Measurements from ENCODE around the gene SLA2.
"Not testable (repeated sequence)": the region's sequence is repeated elsewhere in the genome, so short reads cannot be mapped to it uniquely, and the experiment has no call there.

SLA2 gene

DNA sequence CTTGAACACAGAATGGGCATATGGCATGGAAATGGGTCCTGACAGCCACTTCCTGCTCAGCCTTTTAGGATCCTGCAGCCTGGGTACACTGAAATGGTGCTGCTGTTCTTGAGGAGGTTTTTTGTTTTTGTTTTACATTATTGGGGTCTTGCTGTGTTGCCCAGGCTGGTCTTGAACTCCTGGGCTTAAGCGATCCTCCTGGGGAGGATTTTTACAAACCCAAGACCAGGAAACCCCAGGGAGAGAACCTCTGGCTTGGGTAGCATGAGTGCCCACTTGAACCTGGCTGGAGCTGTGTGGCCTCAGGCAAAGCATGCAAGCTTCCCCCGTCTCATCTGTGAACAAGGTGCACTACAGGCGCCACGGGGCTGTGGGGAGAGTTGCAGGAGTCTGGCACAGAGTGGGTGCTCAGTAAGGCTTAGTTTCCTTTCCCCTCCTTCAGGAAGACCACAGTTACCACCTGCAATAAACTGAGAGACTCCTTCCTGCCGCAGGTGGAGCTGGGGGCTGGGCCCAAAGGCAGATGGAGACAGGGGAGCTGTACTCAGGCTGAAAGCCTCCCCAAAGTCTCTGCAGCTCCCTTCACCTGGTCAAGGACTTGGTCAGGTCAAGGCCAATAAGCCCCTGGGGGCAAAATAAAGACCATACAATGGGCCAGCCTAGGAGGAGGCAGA lies 1.8 kb downstream of the SLA2 start:
- no peak for DNase-seq

DNA sequence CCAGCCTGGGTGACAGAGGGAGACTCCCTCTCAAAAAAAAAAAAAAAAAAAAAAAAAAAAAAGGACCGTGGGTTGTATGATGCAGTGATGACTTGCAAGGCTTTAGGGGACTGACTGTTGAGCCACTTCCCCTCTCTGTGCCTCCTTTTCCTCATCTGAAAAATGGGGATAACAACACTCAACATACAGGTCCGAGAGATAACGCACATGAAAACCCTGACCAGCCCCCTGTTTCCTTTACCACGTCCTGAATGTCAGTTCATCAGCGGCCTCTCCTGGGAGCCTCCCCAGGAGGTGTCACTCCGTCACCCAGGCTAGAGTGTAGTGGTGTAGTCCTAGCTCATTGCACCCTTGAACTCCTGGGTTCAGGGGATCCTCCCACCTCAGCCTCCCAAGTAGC lies 3.9 kb downstream of the SLA2 start:
- DNase-seq, result no peak

DNA sequence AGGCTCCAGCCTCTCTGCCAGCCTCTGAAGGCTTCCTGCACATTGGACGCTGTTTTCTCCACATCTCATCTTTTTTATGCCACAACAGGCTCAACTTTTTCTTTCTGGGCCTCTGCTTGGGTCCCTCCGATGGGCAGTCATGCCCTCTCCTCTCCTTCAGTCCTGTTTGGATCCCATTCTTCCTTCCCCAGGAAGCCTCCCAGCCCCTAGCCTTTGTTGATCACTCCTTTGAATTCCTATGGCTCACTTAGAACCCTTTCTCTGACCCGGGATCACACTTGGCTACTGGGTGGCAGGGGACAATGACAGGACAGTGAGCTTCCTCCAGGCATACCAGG lies 4.5 kb downstream of the SLA2 start:
- no peak for DNase-seq

DNA sequence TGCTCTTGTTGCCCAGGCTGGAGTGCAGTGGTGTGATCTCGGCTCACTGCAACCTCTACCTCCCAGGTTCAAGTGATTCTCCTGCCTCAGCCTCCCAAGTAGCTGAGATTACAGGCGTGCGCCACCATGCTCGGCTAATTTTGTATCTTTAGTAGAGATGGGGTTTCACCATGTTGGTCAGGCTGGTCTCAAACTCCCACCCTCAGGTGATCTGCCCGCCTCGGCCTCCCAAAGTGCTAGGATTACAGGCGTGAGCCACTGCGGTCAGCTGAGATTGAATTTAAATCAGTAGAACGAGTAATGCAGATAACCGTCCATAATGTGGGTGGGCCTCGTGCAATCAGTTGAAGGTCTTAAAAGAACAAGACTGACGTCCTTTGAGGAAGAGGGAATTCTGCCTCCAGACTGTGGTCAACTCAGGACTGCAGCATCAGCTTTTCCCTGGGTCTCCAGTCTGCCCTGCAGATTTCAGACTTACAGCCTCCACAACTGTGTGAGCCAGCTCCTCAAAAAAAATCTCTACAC lies 7.1 kb downstream of the SLA2 start:
- DNase-seq, result not testable (repeated sequence)

DNA sequence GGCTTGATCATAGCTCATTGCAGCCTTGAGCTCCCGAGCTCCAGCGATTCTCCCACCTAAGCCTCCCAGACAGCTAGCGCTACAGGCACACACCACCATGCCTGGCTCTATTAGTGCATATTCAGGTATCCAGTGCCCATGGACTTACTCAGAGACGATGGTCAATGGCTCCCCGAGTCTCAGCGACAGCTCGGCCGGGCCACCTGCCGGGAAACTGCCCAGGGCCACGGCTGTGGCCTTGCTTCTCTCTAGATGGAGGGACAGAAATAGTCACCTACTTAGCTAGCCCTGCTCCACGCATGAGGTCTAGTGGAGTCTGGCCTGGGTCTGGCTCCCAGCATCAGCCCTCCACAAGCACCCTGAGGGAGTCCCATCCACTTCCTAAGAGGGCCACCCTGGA lies 11.7 kb downstream of the SLA2 start:
- no peak for DNase-seq

DNA sequence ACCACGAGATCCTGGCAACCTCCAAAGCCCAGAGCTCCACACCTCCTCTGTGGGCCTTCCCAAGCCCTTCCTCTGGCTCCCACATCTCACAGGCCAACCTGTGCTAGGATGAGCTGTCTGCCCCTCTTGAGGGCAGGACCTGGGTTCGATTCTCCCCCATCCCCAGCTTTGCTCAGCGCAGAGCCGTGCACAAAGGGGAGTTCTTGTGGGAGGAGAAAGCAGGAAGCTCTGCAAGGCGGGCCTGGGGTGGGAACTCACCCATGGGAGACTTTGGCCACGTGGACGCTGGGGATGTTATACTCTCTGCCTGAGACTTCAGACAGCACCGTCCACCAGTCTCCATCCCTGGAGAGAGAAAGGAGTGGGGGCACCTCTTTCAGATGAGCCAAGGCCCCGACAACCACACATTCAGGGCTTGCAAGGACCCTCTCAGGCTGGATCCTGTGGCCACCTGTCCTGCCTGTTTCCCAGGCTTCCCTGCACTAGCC lies 12.7 kb downstream of the SLA2 start:
- DNase-seq, result no peak

DNA sequence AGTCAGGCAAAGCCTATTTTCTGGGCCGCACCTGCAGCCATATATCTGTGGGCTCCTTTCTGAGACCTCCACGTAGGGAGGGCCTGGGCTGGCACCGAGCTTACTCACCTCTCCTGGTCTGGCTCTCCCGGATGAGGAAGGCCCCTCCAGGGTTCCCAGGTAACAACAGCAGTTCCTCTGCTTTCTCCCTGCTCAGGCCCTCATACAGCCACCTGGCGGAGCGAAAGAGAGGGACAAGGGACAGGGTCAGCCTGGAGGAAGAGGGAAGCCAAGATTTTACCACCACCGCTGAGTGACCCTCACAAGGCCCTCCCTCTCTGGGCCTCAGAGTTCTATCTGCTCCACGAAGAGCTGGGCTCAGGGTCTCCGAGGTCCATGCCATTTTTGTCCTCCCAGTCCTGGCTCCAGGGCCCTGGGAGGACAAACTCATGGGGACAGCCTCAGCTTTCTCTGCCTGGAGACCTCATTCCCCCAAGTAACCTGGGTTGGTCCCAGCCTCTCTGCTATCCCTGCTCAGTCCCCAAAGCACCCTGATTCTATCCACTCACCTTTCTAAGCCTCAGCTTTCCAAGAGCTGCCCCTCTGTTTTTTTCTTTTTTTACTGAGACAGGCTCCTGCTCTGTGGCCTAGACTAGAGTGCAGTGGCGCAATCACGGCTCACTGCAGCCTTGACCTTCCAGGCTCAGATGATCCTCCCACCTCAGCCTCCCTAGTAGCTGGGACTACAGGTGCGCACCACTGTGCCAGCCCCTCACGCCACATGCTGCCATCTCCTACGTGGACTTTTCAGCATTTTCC lies 13.3 kb downstream of the SLA2 start:
- no peak for DNase-seq

DNA sequence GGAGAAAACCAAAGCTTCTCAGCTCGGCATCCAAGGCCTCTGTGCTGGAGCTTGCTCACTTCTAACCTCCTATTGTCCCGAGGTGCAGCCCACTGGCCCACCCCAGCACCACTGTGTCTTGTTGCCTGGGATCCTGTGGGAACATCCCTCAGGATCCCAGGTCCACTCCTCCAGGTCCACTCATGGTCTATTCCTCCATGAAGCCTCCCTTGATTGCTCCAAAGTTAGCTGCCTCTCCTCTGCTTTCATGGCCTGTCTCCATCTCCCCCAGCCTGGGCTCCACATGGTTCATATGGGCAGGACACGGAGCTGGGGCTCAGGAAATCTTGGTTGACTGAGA lies 13.9 kb downstream of the SLA2 start:
- DNase-seq, result no peak

DNA sequence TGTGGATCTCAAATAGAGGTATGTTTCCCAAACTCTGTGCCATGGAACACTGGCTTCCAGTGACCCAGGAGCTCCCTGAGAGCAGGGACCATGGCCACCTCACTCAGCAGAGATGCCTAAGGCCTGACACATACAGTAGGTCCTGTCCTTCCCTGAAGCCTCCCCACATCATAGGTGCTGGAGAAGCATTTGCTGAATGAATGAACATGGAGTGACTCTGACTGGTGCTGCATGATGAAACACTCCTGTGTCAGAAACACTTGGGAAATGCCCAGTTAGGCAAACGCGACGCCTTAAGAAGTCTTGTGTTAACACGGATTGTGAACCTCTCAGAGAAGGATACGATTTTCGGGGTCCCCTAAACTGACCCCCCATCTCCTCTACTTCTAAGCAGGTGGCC lies 14.3 kb downstream of the SLA2 start:
- DNase-seq, result no peak

DNA sequence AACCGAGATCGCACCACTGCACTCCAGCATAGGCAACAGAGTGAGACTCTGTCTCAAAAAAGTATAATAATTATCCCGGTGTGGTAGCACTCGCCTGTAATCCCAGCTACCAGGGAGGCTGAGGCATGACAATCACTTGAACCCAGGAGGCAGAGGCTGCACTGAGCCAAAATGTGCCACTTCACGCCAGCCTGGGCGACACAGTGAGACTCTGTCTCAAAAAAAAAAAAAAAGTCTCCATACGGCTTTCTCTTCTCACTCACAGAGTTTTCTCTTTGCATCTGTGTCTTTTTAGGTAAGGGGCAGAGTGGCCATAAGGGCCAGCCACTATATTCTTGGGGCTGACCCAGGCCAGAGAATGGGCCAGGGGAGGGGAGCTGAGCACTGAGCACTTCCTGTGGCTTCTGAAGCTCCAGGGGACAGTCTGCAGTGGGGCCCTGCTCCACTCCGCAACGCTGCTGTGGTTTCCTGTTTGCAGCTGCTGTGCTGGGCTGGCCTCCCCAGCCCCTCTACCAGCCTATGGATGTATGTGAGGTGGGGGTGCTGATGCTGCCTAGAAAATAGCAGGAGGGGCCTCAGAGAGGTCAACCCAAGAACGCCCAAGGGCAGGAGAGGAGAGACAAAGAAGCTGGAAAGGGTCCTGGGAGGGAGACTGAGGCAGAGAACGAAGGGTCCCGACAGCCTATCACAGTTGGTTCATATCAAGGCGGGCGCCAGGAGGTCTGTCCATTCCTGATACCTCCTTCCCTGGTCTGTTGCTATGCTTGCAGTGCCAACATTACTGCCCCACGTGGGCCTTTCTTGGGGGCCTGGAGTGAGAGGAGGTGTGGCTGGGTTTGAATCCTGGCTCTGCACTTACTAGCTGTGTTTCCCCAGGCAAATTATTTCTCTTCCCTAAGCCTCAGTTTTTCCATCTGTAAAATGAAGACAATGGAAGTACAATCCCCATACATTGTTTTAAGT lies 16.0 kb downstream of the SLA2 start:
- DNase-seq, result no peak

DNA sequence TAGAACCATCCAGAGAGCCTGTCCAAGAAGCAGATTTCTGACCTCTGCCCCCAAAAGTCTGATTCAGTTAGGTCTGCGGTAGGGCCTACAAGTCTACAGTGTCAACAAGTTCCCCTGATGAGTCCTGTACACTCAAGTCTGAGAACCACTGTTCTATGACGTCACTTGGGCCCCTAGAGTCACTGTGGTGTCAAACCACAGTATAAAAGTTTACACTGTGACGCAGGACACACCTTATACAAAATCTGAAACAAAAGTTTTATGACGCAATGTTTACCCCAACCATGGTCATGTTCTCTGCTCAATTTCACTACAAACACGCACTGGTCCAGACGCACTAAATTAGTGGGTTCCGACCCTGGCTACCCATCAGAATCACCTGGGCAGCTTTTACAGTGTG lies 17.9 kb downstream of the SLA2 start:
- DNase-seq, result no peak

DNA sequence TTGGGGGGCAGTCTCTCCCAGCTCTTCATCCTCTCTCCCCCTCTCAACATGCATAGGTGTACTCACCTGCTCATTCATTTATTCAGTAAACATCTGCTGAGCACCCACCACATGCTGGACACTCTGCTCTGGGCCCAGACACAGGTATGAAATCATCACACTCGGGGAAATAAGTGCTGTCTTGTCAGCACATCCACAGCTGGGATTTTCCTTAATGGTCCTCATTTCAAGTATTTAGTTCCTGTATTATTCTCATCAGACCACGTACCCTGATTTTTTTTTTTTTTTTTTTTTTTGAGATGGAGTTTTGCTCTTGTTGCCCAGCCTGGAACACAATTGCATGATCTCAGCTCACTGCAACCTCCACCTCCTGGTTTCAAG lies 21.1 kb downstream of the SLA2 start:
- DNase-seq, result no peak

DNA sequence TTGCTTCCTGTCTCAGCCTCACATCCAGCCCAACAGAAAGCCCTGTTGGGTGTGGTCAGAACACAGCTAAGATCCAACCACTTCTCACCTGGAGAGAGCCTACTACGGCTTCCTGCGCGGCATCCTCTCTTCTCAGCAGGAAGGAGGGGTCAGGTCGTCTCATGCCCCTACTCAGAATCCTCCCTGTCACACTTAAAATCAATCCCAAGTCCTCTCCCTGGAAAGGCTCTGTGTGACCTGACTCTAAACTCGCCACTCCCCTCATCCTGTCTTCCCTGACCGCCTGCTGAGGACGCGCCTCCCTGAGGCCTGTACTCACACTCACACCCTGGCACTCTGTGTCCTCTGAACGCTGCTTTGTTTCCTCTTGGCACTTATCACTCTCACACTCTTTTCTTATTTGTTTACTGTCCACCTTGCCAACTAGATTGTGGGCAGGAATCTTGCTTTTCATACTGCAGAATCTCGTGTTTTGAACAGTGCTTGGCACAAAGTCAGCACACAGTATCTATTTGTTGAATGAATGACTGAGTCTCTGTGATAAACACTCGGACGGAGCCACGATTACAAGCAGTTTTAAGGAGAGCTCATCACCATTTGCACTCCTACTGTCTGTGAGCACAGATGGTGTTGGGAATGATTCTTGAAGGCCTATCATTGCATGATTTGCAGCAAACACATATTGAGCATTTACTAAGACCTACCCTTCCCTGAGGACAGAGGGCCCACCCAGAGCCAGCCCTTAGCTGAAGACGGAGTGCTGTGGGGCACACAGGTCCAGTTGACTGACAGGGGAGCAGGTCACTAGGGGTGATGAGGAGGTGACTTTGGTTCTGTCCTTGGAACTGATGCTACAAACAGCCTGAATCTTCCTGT lies 21.7 kb downstream of the SLA2 start:
- no peak for DNase-seq

DNA sequence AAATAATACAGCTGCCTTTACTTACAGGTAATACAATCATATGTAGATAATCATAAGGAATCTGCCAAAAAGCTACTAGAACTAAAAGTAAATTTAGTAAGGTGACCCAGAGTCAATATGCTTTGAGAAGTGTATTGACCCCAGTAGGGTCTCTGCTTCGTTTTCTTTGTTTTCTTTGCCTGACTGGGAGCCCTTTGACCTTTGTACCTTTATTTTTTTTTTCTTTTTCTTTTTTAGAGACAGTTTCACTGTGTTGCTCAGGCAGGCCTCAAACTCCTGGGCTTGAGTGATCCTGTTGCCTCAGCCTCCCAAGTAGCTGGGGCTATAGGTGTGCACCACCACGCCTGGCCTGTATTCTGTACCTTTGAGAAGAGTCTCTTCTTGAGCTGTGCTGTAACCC lies 22.6 kb downstream of the SLA2 start:
- DNase-seq, result no peak

DNA sequence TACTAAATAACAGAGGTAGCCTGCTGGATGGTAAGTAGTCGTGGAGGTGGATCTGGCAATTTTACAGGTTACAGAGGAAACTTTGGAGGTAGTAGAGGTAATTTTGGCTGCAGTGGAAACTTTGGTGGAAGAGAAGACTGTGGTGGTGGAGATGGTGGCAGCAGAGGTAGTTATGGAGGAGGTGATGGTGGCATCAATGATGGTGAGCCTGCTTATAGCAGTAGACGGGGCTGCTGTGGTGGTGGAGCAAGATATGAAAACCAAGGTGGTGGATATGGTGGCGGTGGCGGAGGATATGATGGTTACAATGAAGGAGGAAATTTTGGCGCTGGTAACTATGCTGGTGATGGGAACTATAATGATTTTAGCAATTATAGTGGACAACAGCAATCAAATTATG lies 25.1 kb downstream of the SLA2 start:
- DNase-seq, result no peak

DNA sequence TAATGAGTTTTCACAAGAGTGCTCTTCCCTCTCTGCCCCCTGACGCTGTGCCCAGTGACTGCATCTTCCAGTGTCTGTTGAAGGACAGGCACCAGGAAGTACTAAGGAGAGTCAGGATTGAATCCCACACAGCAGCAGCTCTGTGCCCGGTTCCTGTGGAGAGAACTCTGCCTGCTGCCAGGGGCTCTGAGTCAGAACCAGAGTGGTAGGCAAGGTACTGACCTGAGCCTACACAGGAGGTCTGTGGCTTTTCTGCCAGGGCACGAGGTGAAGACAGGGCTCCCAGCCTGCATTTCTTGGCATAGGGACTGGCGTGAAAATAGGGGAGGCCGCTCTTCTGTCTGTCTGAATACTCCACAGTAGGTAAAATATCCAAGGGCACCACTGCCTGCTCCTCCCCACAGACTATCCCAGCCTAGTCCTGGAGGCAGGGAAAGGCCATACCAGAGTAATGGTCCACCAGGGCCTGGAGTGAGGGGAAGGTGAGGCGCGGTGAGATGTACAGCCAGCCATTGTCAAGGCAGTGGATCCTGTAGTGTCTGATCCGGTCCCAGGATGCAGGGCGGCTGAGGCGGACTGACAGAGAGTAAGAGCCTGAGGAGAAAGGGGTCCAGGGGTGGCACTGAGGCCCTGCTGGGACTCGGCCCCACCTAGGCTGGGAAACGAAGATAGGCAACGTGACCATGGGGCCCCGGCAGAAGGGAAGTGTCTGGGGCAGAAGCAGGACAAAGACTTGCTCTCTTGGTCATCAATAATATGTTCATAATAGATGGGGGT lies 31.0 kb downstream of the SLA2 start:
- DNase-seq, result no peak

DNA sequence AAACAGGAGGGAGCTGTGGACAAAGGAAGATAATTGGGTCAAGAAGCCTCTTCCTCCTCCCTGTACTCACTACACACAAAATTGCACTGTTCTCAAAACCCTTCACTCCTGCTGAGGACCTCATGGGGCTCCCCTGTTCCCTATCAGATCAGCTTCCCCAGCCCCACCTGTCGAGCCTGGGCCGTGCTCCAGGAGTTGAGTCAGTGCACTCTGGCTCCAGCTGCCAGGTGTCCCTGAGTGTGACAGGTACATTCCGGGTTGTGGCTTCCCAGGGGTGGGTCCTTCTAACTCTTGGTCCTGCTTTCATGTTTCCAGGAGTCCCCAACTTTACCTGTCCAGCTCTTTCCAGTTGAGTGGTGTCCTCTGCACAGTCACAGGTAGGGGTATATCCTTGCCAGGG lies 32.0 kb downstream of the SLA2 start:
- DNase-seq, result no peak

DNA sequence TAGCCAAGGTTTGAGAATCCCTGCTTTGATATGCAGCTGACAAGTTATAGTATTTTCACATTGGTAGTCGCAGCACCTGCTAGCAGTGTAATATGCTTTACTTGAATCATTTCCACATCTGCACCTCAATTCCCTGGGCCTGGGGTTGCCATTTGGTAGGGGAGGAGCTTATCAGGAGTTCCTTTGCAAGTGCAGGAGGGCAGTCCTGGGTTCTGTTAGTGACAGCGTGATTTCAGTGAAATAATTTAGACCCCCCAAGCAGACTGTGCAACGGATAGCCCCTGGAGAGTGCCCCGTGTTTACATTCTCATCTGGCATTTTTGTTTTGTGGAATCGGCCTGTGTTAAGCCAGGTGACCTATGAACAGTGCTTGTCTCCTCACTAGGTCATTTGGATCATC lies 34.4 kb downstream of the SLA2 start:
- no peak for DNase-seq

DNA sequence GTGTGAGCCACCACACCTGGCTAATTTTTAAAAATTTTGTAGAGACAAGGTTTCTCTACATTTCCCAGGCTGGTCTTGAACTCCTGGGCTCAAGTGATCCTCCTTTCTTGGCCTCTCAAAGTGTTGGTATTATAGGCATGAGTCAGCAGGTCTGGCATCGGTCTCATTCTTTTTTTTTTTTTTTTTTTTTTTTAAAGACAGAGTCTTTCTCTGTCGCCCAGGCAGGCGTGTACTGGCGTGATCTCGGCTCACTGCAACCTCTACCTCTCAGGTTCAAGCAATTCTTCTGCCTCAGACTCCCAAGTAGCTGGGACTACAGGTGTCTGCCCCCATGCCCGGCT lies 37.6 kb downstream of the SLA2 start:
- DNase-seq, result not testable (repeated sequence)

DNA sequence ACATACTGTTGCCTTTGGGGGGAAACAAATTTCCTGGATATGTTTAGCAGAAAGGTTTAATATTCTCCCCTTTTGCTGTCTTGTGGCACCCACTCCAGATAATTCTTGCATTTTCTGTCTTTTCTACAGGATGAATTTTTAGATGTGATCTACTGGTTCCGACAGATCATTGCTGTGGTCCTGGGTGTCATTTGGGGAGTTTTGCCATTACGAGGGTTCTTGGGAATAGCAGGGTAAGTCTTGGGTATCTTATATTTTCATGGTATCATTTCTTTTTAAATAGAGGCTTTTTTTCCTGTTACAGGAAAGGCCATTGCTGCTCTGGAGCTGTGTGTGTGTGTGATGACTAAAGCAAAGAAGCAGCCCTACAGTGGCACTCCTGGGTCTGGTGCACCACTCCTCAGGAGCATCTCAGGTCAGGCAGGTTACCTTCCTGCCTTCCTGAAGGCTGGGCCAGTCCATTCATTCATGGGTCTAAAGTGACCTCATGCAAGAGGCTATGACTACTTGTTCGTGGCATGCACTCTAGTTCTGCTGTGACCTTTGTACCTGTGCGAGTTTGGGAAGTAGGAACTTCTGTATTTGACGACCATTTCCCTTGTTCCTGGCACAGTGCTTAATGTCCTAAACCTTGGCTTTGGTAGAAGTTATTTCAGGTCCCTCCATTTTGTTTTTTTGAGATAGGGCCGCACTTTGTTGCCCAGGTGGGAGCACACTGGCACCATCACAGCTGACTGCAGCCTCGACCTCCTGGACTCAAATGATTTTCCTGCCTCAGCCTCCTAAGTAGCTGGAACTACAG lies 38.2 kb downstream of the SLA2 start:
- no peak for DNase-seq
